ENCODE results near the gene TAF6. TPM values are rescaled to one million over a fixed set of nuclear protein-coding genes. Genes with fewer than 3 reads are reported as not detected.

The TAF6 gene
- total RNA-seq, 1 experiment from 2014 or later: 87.1 TPM

GRCh38 chr7:100155553-100156317, 36.6 kb upstream of the TAF6 start:
- H3K27me3 Mint-ChIP-seq (ENCODE audit: low read depth): no peaks in the 10 kb centered on the region; the same call in 1 of the 2 replicates
- Histone ChIP-seq H2BK120ac (ENCODE audit: low read depth, low read length, poor library complexity, severe bottlenecking) (no peak overlapping the region), H2AK5ac (ENCODE audit: insufficient read length, low read length) (no peak overlapping the region), H3K27me3 (ENCODE audit: insufficient read depth, low read length) (no peaks in the 10 kb centered on the region), H3K9me3 (ENCODE audit: control insufficient read depth, low read depth, low read length) (no peaks in the 10 kb centered on the region), H3K4ac (ENCODE audit: low read depth, low read length) (no peak overlapping the region), H4K91ac (ENCODE audit: insufficient read length, low read depth, low read length) (no peak overlapping the region), H2BK15ac (ENCODE audit: low read depth, low read length) (no peak overlapping the region), H4K20me1 (ENCODE audit: control insufficient read depth, insufficient read depth, insufficient read length) (no peaks in the 10 kb centered on the region), H2BK12ac (ENCODE audit: insufficient read length, low read depth, low read length) (no peak overlapping the region), H2BK5ac (ENCODE audit: insufficient read length, low read length) (no peak overlapping the region), H2BK20ac (ENCODE audit: low read depth, low read length, poor library complexity, severe bottlenecking) (no peak overlapping the region), H3K18ac (ENCODE audit: insufficient read length, low read depth, low read length) (no peak overlapping the region), H3T11ph (ENCODE audit: low read length) (no peak overlapping the region), H3K56ac (ENCODE audit: insufficient read length, low read depth, low read length) (no peak overlapping the region), H4K8ac (replicated peaks; ENCODE audit: insufficient read length, low read depth, low read length) (no peak overlapping the region), H3K79me2 (ENCODE audit: insufficient read depth, low read length) (no peaks in the 10 kb centered on the region), H3K23me2 (ENCODE audit: insufficient read length, low read depth, low read length, poor library complexity, severe bottlenecking) (peaks cover 10% of the 10 kb centered on the region), H3K9ac (ENCODE audit: extremely low read depth, insufficient read length, low read length) (no peak overlapping the region), H3K79me1 (ENCODE audit: insufficient read depth, low read depth, low read length, poor library complexity, severe bottlenecking) (peaks cover 2% of the 10 kb centered on the region), H2AFZ (ENCODE audit: low read length) (no peak overlapping the region), H4K5ac (ENCODE audit: insufficient read length, low read depth, low read length) (no peak overlapping the region), H3K4me1 (ENCODE audit: insufficient read depth, low read length) (no peaks in the 10 kb centered on the region; the same call in 1 of the 2 replicates), H3K23ac (ENCODE audit: insufficient read length, low read depth, low read length) (no peak overlapping the region), H3K14ac (ENCODE audit: insufficient read depth, low read length) (no peak overlapping the region), H3K27ac (ENCODE audit: insufficient read length, low read depth, low read length) (no peak overlapping the region), H3K4me2 (ENCODE audit: insufficient read depth, insufficient read length, low read length) (no peak overlapping the region)
- no peak overlapping the region; a peak in 1 of 5 replicates for H3K4me3 Mint-ChIP-seq
- H3K27ac Mint-ChIP-seq: no peak overlapping the region
- no peaks in the 10 kb centered on the region for H3K9me3 Mint-ChIP-seq
- peaks cover 17 to 28% of the 10 kb centered on the region in 2 experiments for H3K4me1 Mint-ChIP-seq
- no peak for DNase-seq
- H3K36me3 Mint-ChIP-seq (ENCODE audit: insufficient read depth in 1 of 3, low read depth in 3 of 3): peaks cover 21 to 58% (median 55%) of the 10 kb centered on the region in 3 experiments; a peak in 6 of 7 replicates
- no peak for TF ChIP-seq CTCF (conservative IDR thresholded peaks at IDR 0.05)
- no CpG with 5 or more reads among the region's 20 CpGs for WGBS (ENCODE audit: extremely low coverage, insufficient read length, low lambda C conversion rate)
